K562 (cell line): ENCODE measurements around the gene MRPL40. TPM values are rescaled to one million over a fixed set of nuclear protein-coding genes. Genes with fewer than 3 reads are reported as not detected.

ENCODE experiments used
- BRD4 ChIP-seq: fragments of 200-600 bp; sonication (generic); IDR thresholded peaks from 2 replicates; pipeline ENCODE4 v1.6.1; 2017; ENCODE audit warnings: inconsistent platforms
- CCNT2 ChIP-seq: IDR thresholded peaks from 2 replicates; pipeline ENCODE4 v1.6.1; 2011; ENCODE audit warnings: borderline replicate concordance, low read depth, mild to moderate bottlenecking, moderate library complexity, mixed read lengths, low read length; ENCODE audit not compliant: insufficient read length; ENCODE audit errors: extremely low read depth
- CHD4 ChIP-seq: fragments of 200-600 bp; sonication (generic); IDR thresholded peaks from 3 replicates; pipeline ENCODE4 v1.6.1; 2012; ENCODE audit warnings: low read depth, mild to moderate bottlenecking, mixed read lengths, low read length, inconsistent platforms; ENCODE audit not compliant: insufficient read depth, insufficient replicate concordance, poor library complexity, severe bottlenecking
- E2F5 ChIP-seq: sonication (generic); formaldehyde crosslinking; IDR thresholded peaks from 2 replicates; pipeline ENCODE4 v1.8.0; 2022; ENCODE audit warnings: mild to moderate bottlenecking, missing genetic modification reagents
- KDM1A ChIP-seq, 2 experiments: fragments of 450-650 bp; IDR thresholded peaks; 2 replicates each; pipeline ENCODE4 v1.6.1; 2016; ENCODE audit warnings: mild to moderate bottlenecking in 2 of 2
- MAFG ChIP-seq: fragments of 450-650 bp; conservative IDR thresholded peaks from 2 replicates; pipeline ENCODE4 v1.6.1; 2016; ENCODE audit warnings: missing genetic modification characterization, missing compliant biosample characterization
- NR2C1 ChIP-seq, 2 experiments: fragments of 450-650 bp; IDR thresholded peaks; 2 replicates each; pipeline ENCODE4 v1.6.1; 2017; ENCODE audit warnings: mild to moderate bottlenecking in 2 of 2, antibody characterized with exemption in 1 of 2, inconsistent platforms in 1 of 2, missing compliant biosample characterization in 1 of 2, missing genetic modification characterization in 1 of 2
- PKNOX1 ChIP-seq: fragments of 450-650 bp; IDR thresholded peaks from 2 replicates; pipeline ENCODE4 v1.6.1; 2016
- POLR2G ChIP-seq: fragments of 200-400 bp; formaldehyde crosslinking; IDR thresholded peaks from 2 replicates; pipeline ENCODE4 v1.6.1; 2017; ENCODE audit warnings: low read depth, mild to moderate bottlenecking, antibody characterized with exemption, low read length, moderate library complexity
- RFX7 ChIP-seq: fragments of 250-450 bp; sonication (Bioruptor Pico); IDR thresholded peaks from 2 replicates; pipeline ENCODE4 v1.5.1; 2021; ENCODE audit warnings: mild to moderate bottlenecking
- RNF2 ChIP-seq: sonication (generic); IDR thresholded peaks from 2 replicates; pipeline ENCODE4 v1.6.1; 2016
- ZBTB40 ChIP-seq, 2 experiments: fragments of 450-650 bp in 1 of 2; sonication (generic) in 1 of 2; formaldehyde crosslinking in 1 of 2; IDR thresholded peaks; 2 replicates each; pipeline versions ENCODE4 v1.7.1 to v1.9.0; 2016 to 2022; ENCODE audit warnings: inconsistent platforms in 1 of 2, mild to moderate bottlenecking in 1 of 2, missing genetic modification reagents in 1 of 2
- ZKSCAN8 ChIP-seq: fragments of 200-800 bp; sonication (Bioruptor generic); IDR thresholded peaks from 2 replicates; pipeline ENCODE4 v1.6.1; 2016; ENCODE audit warnings: missing genetic modification characterization, missing compliant biosample characterization
- ZNF197 ChIP-seq: fragments of 200-800 bp; sonication (Bioruptor generic); IDR thresholded peaks from 2 replicates; pipeline ENCODE4 v1.6.1; 2016; ENCODE audit warnings: low read depth, missing genetic modification characterization, missing compliant biosample characterization
- ZNF3 ChIP-seq: fragments of 250-450 bp; sonication (Bioruptor Pico); IDR thresholded peaks from 2 replicates; pipeline ENCODE4 v1.5.0; 2021; ENCODE audit warnings: mild to moderate bottlenecking, moderate library complexity
- ZNF444 ChIP-seq: fragments of 250-450 bp; sonication (Bioruptor Pico); IDR thresholded peaks from 2 replicates; pipeline ENCODE4 v1.4.0; 2020; ENCODE audit warnings: mild to moderate bottlenecking, moderate library complexity
- polyA plus RNA-seq, 8 experiments: library from polyadenylated mRNA; depleted of rRNA in 4 of 8; stranded (reverse) in 5 of 8; unstranded in 3 of 8; fragments of >200 nt; fragmentation: Nextera tagmentation in 2 of 8; fragmentation: Illumina TruSeq in 1 of 8; extraction: Ambion mirVana in 2 of 8; extraction: Trizol in 1 of 8; gene quantifications; 2 replicates each; pipeline versions ENCODE4 v1.2.1 to v1.2.3, GENCODE V29; 2011 to 2014; ENCODE audit warnings: inconsistent platforms in 1 of 8, missing spikeins in 1 of 8
- total RNA-seq, 7 experiments: library from RNA; depleted of rRNA in 6 of 7; stranded (reverse); fragments of >200 nt in 6 of 7; fragmentation: Illumina TruSeq in 2 of 7; extraction: Trizol in 2 of 7; gene quantifications; 2 replicates each; pipeline versions ENCODE4 v1.2.1 to v1.2.3, GENCODE V29; 2011 to 2021; ENCODE audit warnings: low replicate concordance in 1 of 7

MRPL40 gene
- total and polyA plus RNA-seq, 9 of the 15 experiments (the other 6 are each of a cell fraction or from before 2014, with no cell fraction given): 132 to 652 (median 208) TPM

- TF ChIP-seq ZBTB40 (IDR thresholded peaks at IDR 0.05): no peak
- peak; percentile 54 for TF ChIP-seq ZBTB40 (CRISPR knock-in tag; IDR thresholded peaks at IDR 0.05)
- peak; percentile 75; the same call in 1 of the 2 replicates for TF ChIP-seq RFX7 (CRISPR knock-in tag)
- TF ChIP-seq KDM1A (IDR thresholded peaks at IDR 0.05): no peak
- peak; percentile 61; the same call in 1 of the 2 replicates for TF ChIP-seq ZNF444 (CRISPR knock-in tag)
- TF ChIP-seq POLR2G: no peak
- TF ChIP-seq PKNOX1: peak; percentile 87
- TF ChIP-seq ZNF3 (CRISPR knock-in tag): no peak
- TF ChIP-seq MAFG: peak; percentile 12
- TF ChIP-seq ZNF197 (CRISPR knock-in tag): peak; percentile 97
- peak; percentile 95 for TF ChIP-seq RNF2
- TF ChIP-seq NR2C1 (IDR thresholded peaks at IDR 0.05): no peak
- TF ChIP-seq NR2C1 (tag; IDR thresholded peaks at IDR 0.05): peak; percentile 70
- peak; percentile 51 for TF ChIP-seq E2F5 (CRISPR knock-in tag)
- peak; percentile 87 for TF ChIP-seq CCNT2
- TF ChIP-seq BRD4: peak; percentile 16; the same call in 1 of the 2 replicates
- peak; percentile 78 for TF ChIP-seq CHD4
- peak; percentile 94; the same call in 1 of the 2 replicates for TF ChIP-seq ZKSCAN8 (CRISPR knock-in tag)
Measured at GRCh38 chr22:19419464-19420178, 12.7 kb upstream of the MRPL40 start (continued).
